HEK293 (cell line): Measurements from ENCODE around the gene STAB1.

ENCODE experiments used
- CTCF ChIA-PET: fragments of 350-600 bp; formaldehyde crosslinking; extraction: SDS; loops from one replicate; lab custom pipeline; 2021; ENCODE audit warnings: antibody characterized with exemption; lab: Yijun Ruan, JAX
- POLR2A ChIA-PET: fragments of 300-600 bp; formaldehyde crosslinking; extraction: SDS; loops from one replicate; lab custom pipeline; 2020; ENCODE audit warnings: antibody characterized with exemption, inconsistent platforms; lab: Yijun Ruan, JAX
- H3K27ac ChIP-seq: fragments of 200-500 bp; sonication (Bioruptor generic); 2 replicates; pipeline ENCODE4 v1.5.1; 2014; ENCODE audit warnings: low read depth, low read length, control low read depth, inconsistent platforms; ENCODE audit errors: extremely low read depth
- H3K36me3 ChIP-seq, 2 experiments: fragments of 200-500 bp in 1 of 2; sonication (Bioruptor generic) in 1 of 2; 1 replicate in 1 of 2; 2 replicates in 1 of 2; pipeline ENCODE4 v1.5.1; 2014 to 2017; ENCODE audit warnings: inconsistent platforms in 2 of 2, low read length in 2 of 2; ENCODE audit not compliant: control insufficient read depth in 2 of 2, insufficient read depth in 1 of 2
- H3K4me1 ChIP-seq: fragments of 200-500 bp; sonication (Bioruptor generic); 2 replicates; pipeline ENCODE4 v1.5.1; 2014; ENCODE audit warnings: mild to moderate bottlenecking, low read length, inconsistent platforms; ENCODE audit not compliant: control insufficient read depth, insufficient read depth
- H3K4me3 ChIP-seq: 2 replicates; pipeline ENCODE4 v1.5.1; 2011; ENCODE audit warnings: low read depth, mild to moderate bottlenecking, control low read depth, low read length, moderate library complexity
- H3K9me3 ChIP-seq: fragments of 200-500 bp; sonication (Bioruptor generic); 2 replicates; pipeline ENCODE4 v1.5.1; 2014; ENCODE audit warnings: low read depth, low read length, inconsistent platforms; ENCODE audit not compliant: control insufficient read depth, insufficient read depth
- GLIS1 ChIP-seq: fragments of 450-650 bp; formaldehyde crosslinking; IDR thresholded peaks from 2 replicates; pipeline ENCODE4 v1.5.1; 2016; ENCODE audit warnings: missing biosample characterization, missing genetic modification characterization
- KLF1 ChIP-seq: fragments of 450-650 bp; formaldehyde crosslinking; IDR thresholded peaks from 2 replicates; pipeline ENCODE4 v1.5.1; 2016; ENCODE audit warnings: missing biosample characterization, missing genetic modification characterization
- PRDM6 ChIP-seq: fragments of 450-650 bp; formaldehyde crosslinking; IDR thresholded peaks from 2 replicates; pipeline ENCODE4 v1.5.1; 2017; ENCODE audit warnings: missing biosample characterization, missing genetic modification characterization
- ZBTB21 ChIP-seq: fragments of 450-650 bp; formaldehyde crosslinking; IDR thresholded peaks from 2 replicates; pipeline ENCODE4 v1.5.1; 2017; ENCODE audit warnings: missing biosample characterization, missing genetic modification characterization
- ZIC2 ChIP-seq: fragments of 450-650 bp; formaldehyde crosslinking; IDR thresholded peaks from 2 replicates; pipeline ENCODE4 v1.5.1; 2016; ENCODE audit warnings: missing biosample characterization, missing genetic modification characterization
- ZNF138 ChIP-seq: fragments of 450-650 bp; formaldehyde crosslinking; IDR thresholded peaks from 2 replicates; pipeline ENCODE4 v1.5.1; 2016; ENCODE audit warnings: missing biosample characterization, missing genetic modification characterization, borderline replicate concordance
- ZNF155 ChIP-seq: fragments of 450-650 bp; formaldehyde crosslinking; IDR thresholded peaks from 2 replicates; pipeline ENCODE4 v1.5.1; 2016; ENCODE audit warnings: missing biosample characterization, missing genetic modification characterization
- ZNF2 ChIP-seq: fragments of 450-650 bp; formaldehyde crosslinking; IDR thresholded peaks from 2 replicates; pipeline ENCODE4 v1.5.1; 2016; ENCODE audit warnings: missing biosample characterization, missing genetic modification characterization
- ZNF501 ChIP-seq: fragments of 450-650 bp; formaldehyde crosslinking; IDR thresholded peaks from 2 replicates; pipeline ENCODE4 v1.5.1; 2016; ENCODE audit warnings: missing biosample characterization, missing genetic modification characterization
- ZNF660 ChIP-seq: fragments of 450-650 bp; IDR thresholded peaks from 2 replicates; pipeline ENCODE4 v1.5.1; 2018; ENCODE audit warnings: missing biosample characterization, mild to moderate bottlenecking, missing genetic modification characterization
- TF ChIP-seq, protein P1 (sequence below): fragments of 450-650 bp; formaldehyde crosslinking; optimal IDR thresholded peaks from 2 replicates; pipeline ENCODE3; 2016; ENCODE audit warnings: missing biosample characterization, mild to moderate bottlenecking, missing genetic modification characterization
- TF ChIP-seq, protein P2 (sequence below): fragments of 450-650 bp; formaldehyde crosslinking; IDR thresholded peaks from 2 replicates; pipeline ENCODE4 v1.5.1; 2016; ENCODE audit warnings: missing biosample characterization, missing genetic modification characterization

Gene STAB1

GRCh38 chr3:52513281-52513680 is 18.1 kb downstream of the STAB1 start:
- CTCF ChIA-PET = no interaction called here
- POLR2A ChIA-PET = no interaction called here
- Histone ChIP-seq H3K36me3 (no peaks in the 10 kb centered on the region), H3K27ac (no peak overlapping the region), H3K4me3 (no peak overlapping the region), H3K4me1 (no peaks in the 10 kb centered on the region), H3K9me3 (no peaks in the 10 kb centered on the region)
- TF ChIP-seq ZNF660 (no peak), ZIC2 (tag by site-specific recombination) (peak; percentile 26)

DNA sequence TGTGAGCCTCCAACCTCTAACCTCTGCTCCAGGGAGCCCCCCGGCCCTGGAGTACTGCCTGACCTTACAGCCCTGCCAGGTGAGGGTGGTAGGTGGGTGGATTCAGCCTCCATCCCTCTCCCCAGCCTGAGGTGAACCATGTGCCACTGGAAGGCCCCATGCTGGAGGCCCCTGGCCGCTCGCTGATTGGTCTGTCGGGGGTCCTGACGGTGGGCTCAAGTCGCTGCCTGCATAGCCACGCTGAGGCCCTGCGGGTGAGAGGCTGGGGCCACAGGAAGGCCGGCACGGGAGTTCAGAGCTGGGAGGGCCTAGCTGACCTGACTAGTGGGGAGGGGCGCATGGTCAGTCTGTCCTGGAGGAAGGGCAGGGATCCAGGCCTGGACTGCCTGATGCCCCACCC is 19.4 kb downstream of the STAB1 start:
- no peak overlapping the region for H3K4me3 ChIP-seq
- H3K9me3 ChIP-seq = no peaks in the 10 kb centered on the region
- no peak overlapping the region for H3K27ac ChIP-seq
- POLR2A ChIA-PET = interaction anchor here (0.6 kb wide), 1 partner anchor 73 kb away, joined by 3 read pairs; no protein-coding TSS in a partner anchor
- H3K36me3 ChIP-seq = no peaks in the 10 kb centered on the region
- TF ChIP-seq ZNF138 = no peak
- no peak for TF ChIP-seq ZNF2 (tag by site-specific recombination)
- no peaks in the 10 kb centered on the region for H3K4me1 ChIP-seq
- CTCF ChIA-PET = no interaction called here

GRCh38 chr3:52515192-52515591 is 20.1 kb downstream of the STAB1 start:
- Histone ChIP-seq H3K9me3 (no peaks in the 10 kb centered on the region), H3K4me3 (no peak overlapping the region), H3K4me1 (no peaks in the 10 kb centered on the region), H3K27ac (no peak overlapping the region), H3K36me3 (no peaks in the 10 kb centered on the region)
- TF ChIP-seq, protein P1, sequence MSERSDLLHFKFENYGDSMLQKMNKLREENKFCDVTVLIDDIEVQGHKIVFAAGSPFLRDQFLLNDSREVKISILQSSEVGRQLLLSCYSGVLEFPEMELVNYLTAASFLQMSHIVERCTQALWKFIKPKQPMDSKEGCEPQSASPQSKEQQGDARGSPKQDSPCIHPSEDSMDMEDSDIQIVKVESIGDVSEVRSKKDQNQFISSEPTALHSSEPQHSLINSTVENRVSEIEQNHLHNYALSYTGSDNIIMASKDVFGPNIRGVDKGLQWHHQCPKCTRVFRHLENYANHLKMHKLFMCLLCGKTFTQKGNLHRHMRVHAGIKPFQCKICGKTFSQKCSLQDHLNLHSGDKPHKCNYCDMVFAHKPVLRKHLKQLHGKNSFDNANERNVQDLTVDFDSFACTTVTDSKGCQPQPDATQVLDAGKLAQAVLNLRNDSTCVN (tag by site-specific recombination) = no peak
- TF ChIP-seq ZNF501 (tag by site-specific recombination) = no peak
- TF ChIP-seq KLF1 (tag by site-specific recombination) = peak; percentile 13; the same call in 1 of the 2 replicates
- TF ChIP-seq ZBTB21 = no peak
- TF ChIP-seq PRDM6 (tag by site-specific recombination) = no peak
- CTCF ChIA-PET = interaction anchor here (0.6 kb wide), 1 partner anchor 13 kb away, joined by 3 read pairs; no protein-coding TSS in a partner anchor
- POLR2A ChIA-PET = no interaction called here

DNA sequence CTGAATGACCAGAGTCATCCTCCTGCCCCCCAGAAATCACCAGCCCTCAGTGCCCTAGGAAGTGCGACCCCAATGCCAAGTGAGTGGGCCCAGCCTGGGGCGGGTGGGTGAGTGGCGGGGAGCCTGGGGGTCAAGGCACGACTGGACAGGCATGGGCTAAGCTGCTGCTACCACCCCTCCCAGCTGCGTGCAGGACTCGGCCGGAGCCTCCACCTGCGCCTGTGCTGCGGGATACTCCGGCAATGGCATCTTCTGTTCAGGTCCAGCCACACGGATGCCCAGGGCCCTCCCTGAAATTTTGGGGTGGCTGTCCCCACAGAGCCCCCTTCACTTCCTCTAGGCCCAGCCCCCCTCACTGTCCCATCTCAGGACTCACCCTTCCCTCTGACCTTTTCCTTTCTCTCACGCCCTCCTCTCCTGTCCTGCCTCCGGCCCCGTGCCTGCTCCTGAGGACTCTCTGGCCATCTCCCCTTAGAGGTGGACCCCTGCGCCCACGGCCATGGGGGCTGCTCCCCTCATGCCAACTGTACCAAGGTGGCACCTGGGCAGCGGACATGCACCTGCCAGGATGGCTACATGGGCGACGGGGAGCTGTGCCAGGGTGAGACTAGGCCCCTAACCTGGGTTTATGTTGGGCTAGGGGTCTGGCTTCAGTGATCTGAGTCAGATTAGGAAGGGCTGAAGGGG is 21.5 kb downstream of the STAB1 start:
- POLR2A ChIA-PET = no interaction called here
- H3K9me3 ChIP-seq = no peaks in the 10 kb centered on the region
- no peak overlapping the region for H3K27ac ChIP-seq
- CTCF ChIA-PET = interaction anchor here (2.2 kb wide), 1 partner anchor 35 kb away, joined by 5 read pairs; no protein-coding TSS in a partner anchor
- TF ChIP-seq ZNF155 (tag by site-specific recombination) = no peak
- TF ChIP-seq GLIS1 = no peak
- TF ChIP-seq, protein P2, sequence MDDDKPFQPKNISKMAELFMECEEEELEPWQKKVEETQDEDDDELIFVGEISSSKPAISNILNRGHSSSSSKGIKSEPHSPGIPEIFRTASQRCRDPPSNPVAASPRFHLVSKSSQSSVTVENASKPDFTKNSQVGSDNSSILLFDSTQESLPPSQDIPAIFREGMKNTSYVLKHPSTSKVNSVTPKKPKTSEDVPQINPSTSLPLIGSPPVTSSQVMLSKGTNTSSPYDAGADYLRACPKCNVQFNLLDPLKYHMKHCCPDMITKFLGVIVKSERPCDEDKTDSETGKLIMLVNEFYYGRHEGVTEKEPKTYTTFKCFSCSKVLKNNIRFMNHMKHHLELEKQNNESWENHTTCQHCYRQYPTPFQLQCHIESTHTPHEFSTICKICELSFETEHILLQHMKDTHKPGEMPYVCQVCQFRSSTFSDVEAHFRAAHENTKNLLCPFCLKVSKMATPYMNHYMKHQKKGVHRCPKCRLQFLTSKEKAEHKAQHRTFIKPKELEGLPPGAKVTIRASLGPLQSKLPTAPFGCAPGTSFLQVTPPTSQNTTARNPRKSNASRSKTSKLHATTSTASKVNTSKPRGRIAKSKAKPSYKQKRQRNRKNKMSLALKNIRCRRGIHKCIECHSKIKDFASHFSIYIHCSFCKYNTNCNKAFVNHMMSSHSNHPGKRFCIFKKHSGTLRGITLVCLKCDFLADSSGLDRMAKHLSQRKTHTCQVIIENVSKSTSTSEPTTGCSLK = no peak
- TF ChIP-seq, all 188 proteins: peak for 0
- no peak overlapping the region for H3K4me3 ChIP-seq
- no peaks in the 10 kb centered on the region for H3K4me1 ChIP-seq
- no peaks in the 10 kb centered on the region for H3K36me3 ChIP-seq
